Stimulated activated CD8-positive, alpha-beta memory T cell treated with anti-CD3 and anti-CD28 coated beads, Interleukin-12 subunit alpha, Interleukin-12 subunit beta, amount 100 ng/mL, for 24 hours (primary cell): ENCODE measurements around the gene TUBB3.

ENCODE experiments used
- DNase-seq: peaks from one replicate; pipeline ENCODE4 v3.0.0-alpha.2; 2020; ENCODE audit errors: extremely low read depth

The TUBB3 gene

GRCh38 chr16:89938175-89938885, 15.2 kb downstream of the TUBB3 start:
- no peak for DNase-seq

GRCh38 chr16:89944773-89945172, 21.6 kb downstream of the TUBB3 start:
- no peak for DNase-seq

GRCh38 chr16:89945654-89946053, 22.5 kb downstream of the TUBB3 start:
- no peak for DNase-seq

- DNase-seq = no peak
Measured at GRCh38 chr16:89946515-89946914, 23.4 kb downstream of the TUBB3 start.

GRCh38 chr16:89949121-89949742, 26.1 kb downstream of the TUBB3 start:
- no peak for DNase-seq

- DNase-seq = no peak
Measured at GRCh38 chr16:89949756-89950155, 26.6 kb downstream of the TUBB3 start.

- no peak for DNase-seq
Measured at GRCh38 chr16:89951509-89951908, 28.4 kb downstream of the TUBB3 start.

GRCh38 chr16:89952049-89952448, 28.9 kb downstream of the TUBB3 start:
- no peak for DNase-seq

GRCh38 chr16:89952551-89952950, 29.4 kb downstream of the TUBB3 start:
- DNase-seq = no peak

- DNase-seq = no peak
Measured at GRCh38 chr16:89953671-89954406, 30.7 kb downstream of the TUBB3 start.

GRCh38 chr16:89954462-89954861, 31.3 kb downstream of the TUBB3 start:
- DNase-seq = no peak

GRCh38 chr16:89955001-89955685, 32.0 kb downstream of the TUBB3 start:
- no peak for DNase-seq

GRCh38 chr16:89956505-89957215, 33.5 kb downstream of the TUBB3 start:
- DNase-seq = no peak

- no peak for DNase-seq
Measured at GRCh38 chr16:89957216-89957785, 34.2 kb downstream of the TUBB3 start.

GRCh38 chr16:89958068-89958467, 34.9 kb downstream of the TUBB3 start:
- DNase-seq = no peak

- no peak for DNase-seq
Measured at GRCh38 chr16:89958596-89958995, 35.5 kb downstream of the TUBB3 start.

GRCh38 chr16:89960966-89961365, 37.8 kb downstream of the TUBB3 start:
- DNase-seq = no peak

- no peak for DNase-seq
Measured at GRCh38 chr16:89961920-89962319, 38.8 kb downstream of the TUBB3 start.

GRCh38 chr16:89962754-89963498, 39.8 kb downstream of the TUBB3 start:
- DNase-seq = no peak

GRCh38 chr16:89964201-89964600, 41.1 kb downstream of the TUBB3 start:
- no peak for DNase-seq
